ENCODE results near the gene GPC6.
A peak's percentile ranks its signal among the peaks of the same experiment; 100 is the strongest.

GPC6 gene

DNA sequence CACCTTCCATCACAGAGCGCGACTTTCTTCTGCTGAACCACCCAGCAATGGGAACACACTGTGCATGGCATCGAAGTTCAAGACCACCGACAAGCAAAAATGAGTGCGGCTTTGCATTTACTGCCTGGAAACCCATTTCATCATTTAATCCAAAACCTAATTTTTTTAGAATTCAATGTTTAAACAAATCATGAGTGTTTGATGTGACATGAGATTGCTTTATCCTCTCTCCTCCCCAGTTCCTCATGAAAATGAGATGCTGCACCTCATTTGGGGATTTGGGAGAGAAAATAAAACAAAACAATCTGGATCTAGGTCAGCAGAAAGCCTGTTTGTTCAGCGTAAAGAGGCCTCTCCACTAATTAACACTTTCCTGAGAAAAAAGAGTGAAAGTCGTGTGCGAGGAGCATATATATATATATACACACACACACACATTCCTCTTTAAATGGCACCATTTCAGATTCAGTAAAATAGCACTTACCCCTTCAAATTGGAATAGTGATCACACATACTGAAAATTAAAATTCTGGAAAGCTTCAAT, 1126.6 kb downstream of the GPC6 start:
- TF ChIP-seq, protein P1, sequence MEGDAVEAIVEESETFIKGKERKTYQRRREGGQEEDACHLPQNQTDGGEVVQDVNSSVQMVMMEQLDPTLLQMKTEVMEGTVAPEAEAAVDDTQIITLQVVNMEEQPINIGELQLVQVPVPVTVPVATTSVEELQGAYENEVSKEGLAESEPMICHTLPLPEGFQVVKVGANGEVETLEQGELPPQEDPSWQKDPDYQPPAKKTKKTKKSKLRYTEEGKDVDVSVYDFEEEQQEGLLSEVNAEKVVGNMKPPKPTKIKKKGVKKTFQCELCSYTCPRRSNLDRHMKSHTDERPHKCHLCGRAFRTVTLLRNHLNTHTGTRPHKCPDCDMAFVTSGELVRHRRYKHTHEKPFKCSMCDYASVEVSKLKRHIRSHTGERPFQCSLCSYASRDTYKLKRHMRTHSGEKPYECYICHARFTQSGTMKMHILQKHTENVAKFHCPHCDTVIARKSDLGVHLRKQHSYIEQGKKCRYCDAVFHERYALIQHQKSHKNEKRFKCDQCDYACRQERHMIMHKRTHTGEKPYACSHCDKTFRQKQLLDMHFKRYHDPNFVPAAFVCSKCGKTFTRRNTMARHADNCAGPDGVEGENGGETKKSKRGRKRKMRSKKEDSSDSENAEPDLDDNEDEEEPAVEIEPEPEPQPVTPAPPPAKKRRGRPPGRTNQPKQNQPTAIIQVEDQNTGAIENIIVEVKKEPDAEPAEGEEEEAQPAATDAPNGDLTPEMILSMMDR (IDR thresholded peaks at IDR 0.05; ENCODE audit: low read depth, low read length, missing control alignments), result no peak
- in situ Hi-C loops (cut with HindIII; ENCODE audit: low sequenced_read_pairs), result loop anchor here (25.0 kb wide), 1 partner anchor 1116 kb away; the partner anchor contains the start of gene GPC6
- DNase-seq (ENCODE audit: low read depth), result no peak
- H3K4me3 ChIP-seq (ENCODE audit: low read depth, low read length), result no peak overlapping the region

DNA sequence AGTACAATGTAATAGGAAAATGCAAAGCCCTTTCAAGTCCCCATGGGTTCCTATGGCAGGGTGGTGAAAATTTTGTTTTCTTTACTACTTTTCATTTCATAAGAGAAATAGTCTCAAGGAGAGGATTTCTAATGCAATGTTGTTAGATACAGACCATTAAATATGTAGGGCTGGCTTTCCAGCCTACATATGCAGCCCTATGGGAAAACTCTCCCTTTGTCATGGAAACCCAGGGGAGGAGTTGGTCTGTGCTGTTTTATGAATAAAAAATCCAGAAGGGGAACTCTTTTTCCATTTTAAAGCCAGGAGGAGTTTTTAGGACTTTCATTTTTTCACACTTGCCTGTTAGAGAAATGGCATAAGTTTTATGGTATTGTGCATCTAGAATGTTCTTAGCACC, 1133.3 kb downstream of the GPC6 start:
- H3K4me3 ChIP-seq (ENCODE audit: low read depth, low read length), result no peak overlapping the region
- no peak for DNase-seq (ENCODE audit: low read depth)
- in situ Hi-C loops (cut with HindIII; ENCODE audit: low sequenced_read_pairs), result loop anchor here (25.0 kb wide), 1 partner anchor 1123 kb away; the partner anchor contains the start of gene GPC6
- TF ChIP-seq, protein P1 (IDR thresholded peaks at IDR 0.05; ENCODE audit: low read depth, low read length, missing control alignments), result no peak

- peak; percentile 89 for DNase-seq (ENCODE audit: low read depth)
- in situ Hi-C loops (cut with HindIII; ENCODE audit: low sequenced_read_pairs), result loop anchor here (25.0 kb wide), 1 partner anchor 1125 kb away; the partner anchor contains the start of gene GPC6
- H3K4me3 ChIP-seq (ENCODE audit: low read depth, low read length), result no peak overlapping the region
- TF ChIP-seq, protein P1 (IDR thresholded peaks at IDR 0.05; ENCODE audit: low read depth, low read length, missing control alignments), result peak; percentile 76
These were observed 1135.9 kb downstream of the GPC6 start for GRCh38 chr13:94362411-94362909.

GRCh38 chr13:94366677-94367076, 1140.1 kb downstream of the GPC6 start:
- no peak for DNase-seq (ENCODE audit: low read depth)
- TF ChIP-seq, protein P1 (IDR thresholded peaks at IDR 0.05; ENCODE audit: low read depth, low read length, missing control alignments), result no peak
- no peak overlapping the region for H3K4me3 ChIP-seq (ENCODE audit: low read depth, low read length)
- in situ Hi-C loops (cut with HindIII; ENCODE audit: low sequenced_read_pairs), result loop anchor here (25.0 kb wide), 1 partner anchor 1129 kb away; the partner anchor contains the start of gene GPC6

DNA sequence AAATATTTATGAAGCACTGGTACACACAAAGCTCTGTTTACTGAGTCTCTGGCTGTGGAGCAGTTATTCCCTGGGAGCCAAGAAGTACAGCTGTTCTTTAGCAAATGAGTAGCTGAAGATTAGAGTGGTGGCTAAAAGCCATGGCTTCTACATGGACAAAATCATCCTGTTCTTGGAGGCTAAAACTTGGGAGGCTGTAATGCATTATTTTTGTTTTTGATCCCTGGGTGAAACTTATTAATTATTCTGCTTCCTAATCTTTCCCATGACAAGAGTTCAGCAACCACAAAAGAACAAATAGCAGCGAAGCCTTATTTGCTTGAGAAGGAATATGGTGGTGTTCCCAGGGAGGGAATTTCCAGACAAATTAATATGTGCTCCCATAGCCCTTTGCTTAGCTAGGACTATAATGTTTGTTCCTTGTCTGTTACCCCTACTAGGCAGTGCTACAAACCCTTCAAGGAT, 1143.4 kb downstream of the GPC6 start:
- in situ Hi-C loops (cut with HindIII; ENCODE audit: low sequenced_read_pairs), result loop anchor here (25.0 kb wide), 1 partner anchor 1133 kb away; the partner anchor contains the start of gene GPC6
- no peak overlapping the region for H3K4me3 ChIP-seq (ENCODE audit: low read depth, low read length)
- TF ChIP-seq, protein P1 (IDR thresholded peaks at IDR 0.05; ENCODE audit: low read depth, low read length, missing control alignments), result no peak
- DNase-seq (ENCODE audit: low read depth), result no peak

- no peak overlapping the region for H3K4me3 ChIP-seq (ENCODE audit: low read depth, low read length)
- TF ChIP-seq, protein P1 (IDR thresholded peaks at IDR 0.05; ENCODE audit: low read depth, low read length, missing control alignments), result no peak
- DNase-seq (ENCODE audit: low read depth), result no peak
- in situ Hi-C loops (cut with HindIII; ENCODE audit: low sequenced_read_pairs), result loop anchor here (25.0 kb wide), 1 partner anchor 1135 kb away; the partner anchor contains the start of gene GPC6
These were observed 1145.2 kb downstream of the GPC6 start for GRCh38 chr13:94371855-94372254.
